Kidney (tissue), 14 donors: ENCODE measurements around the gene SMS. TPM values are rescaled to one million over a fixed set of nuclear protein-coding genes. Genes with fewer than 3 reads are reported as not detected.

Source experiments
- DNase-seq, 5 donors: peaks; one replicate each; pipeline ENCODE4 v3.0.0-alpha.2; 2013 to 2020
- FAIRE-seq: peaks from 2 replicates; lab custom pipeline; 2012; peaks lifted over from hg19 to GRCh38; lab: Jason Lieb, UNC
- H3K27ac ChIP-seq, 2 donors: one replicate each; pipeline ENCODE4 v1.7.0; 2013; ENCODE audit warnings: low read depth in 2 of 2, low read length in 2 of 2, inconsistent platforms in 1 of 2
- H3K27me3 ChIP-seq: one replicate; pipeline ENCODE4 v1.7.1; 2013; ENCODE audit warnings: low read length, inconsistent platforms; ENCODE audit not compliant: control insufficient read depth, insufficient read depth
- H3K36me3 ChIP-seq, 3 donors: one replicate each; pipeline versions ENCODE4 v1.7.0 to v1.7.1; 2013; ENCODE audit warnings: low read length in 3 of 3, control low read depth in 1 of 3, inconsistent platforms in 1 of 3; ENCODE audit not compliant: insufficient read depth in 3 of 3, control insufficient read depth in 2 of 3
- H3K4me1 ChIP-seq, 3 donors: one replicate each; pipeline versions ENCODE4 v1.7.0 to v1.7.1; 2013; ENCODE audit warnings: low read length in 3 of 3, inconsistent platforms in 1 of 3, low read depth in 1 of 3; ENCODE audit not compliant: control insufficient read depth in 2 of 3, insufficient read depth in 2 of 3
- H3K4me3 ChIP-seq, 3 donors: one replicate each; pipeline versions ENCODE4 v1.7.0 to v1.8.1; 2013; ENCODE audit warnings: low read length in 3 of 3, control low read depth in 1 of 3, inconsistent platforms in 1 of 3
- H3K9ac ChIP-seq, 3 donors: one replicate each; pipeline versions ENCODE4 v1.7.0 to v1.7.1; 2013; ENCODE audit warnings: low read length in 3 of 3, control low read depth in 1 of 3, inconsistent platforms in 1 of 3
- H3K9me3 ChIP-seq, 3 donors: one replicate each; pipeline versions ENCODE4 v1.7.0 to v1.7.1; 2013; ENCODE audit warnings: low read length in 3 of 3, control low read depth in 1 of 3, inconsistent platforms in 1 of 3; ENCODE audit not compliant: control insufficient read depth in 2 of 3, insufficient read depth in 1 of 3
- intact Hi-C: fragments of 100-400 bp; cut with DNase I; formaldehyde crosslinking; loops from one replicate; pipeline ENCODE4 v1.11.1; 2022
- polyA plus RNA-seq: library from polyadenylated mRNA; stranded (reverse); fragments of 350-450 nt; fragmentation: Illumina TruSeq; extraction: RNeasy Lipid Tissue Mini Kit (QIAGEN cat#74804); gene quantifications from one replicate; pipeline ENCODE4 v1.2.3, GENCODE V29; 2014; ENCODE audit warnings: low read depth, low replicate concordance; ENCODE audit not compliant: insufficient read depth
- total RNA-seq: library from RNA; stranded (reverse); fragmentation: NEBNext Ultra II Directional; extraction: Animal tissue kit (Norgen Biotek cat#: 25700); gene quantifications from one replicate; pipeline ENCODE4 v1.2.1, GENCODE V29; 2021
- TF ChIP-seq, protein P1 (sequence below): IDR thresholded peaks from 3 replicates; pipeline ENCODE4 v1.5.1; 2012; ENCODE audit warnings: mild to moderate bottlenecking, moderate library complexity, borderline replicate concordance; ENCODE audit not compliant: insufficient read depth; ENCODE audit errors: extremely low read depth
- donor health status: control.
- donor health status: control.
- donor health status: control.
- donor health status: control.
- donor health status: control.
- donor health status: DM: yes; HTN: yes; CAD: no.
- donor health status: Normal renal cell carcinoma (clear cell type).

SMS gene
- total and polyA plus RNA-seq, 2 donors from 2014 or later = 73.6 to 147 TPM

DNA sequence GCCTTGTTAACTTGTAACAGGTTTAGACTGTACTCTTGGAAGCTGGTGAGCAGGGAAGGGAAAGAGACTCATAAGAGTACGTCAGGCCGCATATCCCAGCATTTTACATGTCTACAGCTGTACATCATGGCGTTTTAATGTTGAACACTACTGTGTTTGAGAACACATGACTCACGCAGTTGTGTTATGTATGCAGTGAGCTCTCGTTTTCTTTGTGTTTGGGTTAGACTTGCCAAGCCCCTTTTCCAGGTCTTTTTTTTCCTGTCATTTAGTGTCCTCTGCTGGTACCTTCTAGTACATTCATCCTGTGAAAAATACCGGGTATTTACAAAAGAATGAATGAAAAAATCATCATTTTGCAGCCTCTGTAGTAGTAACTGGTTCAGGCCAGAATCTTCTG, 35.3 kb downstream of the SMS start:
- intact Hi-C loops = no loop called here

GRCh38 chrX:21978346-21978745, 37.8 kb downstream of the SMS start:
- Histone ChIP-seq H3K27ac (no peak overlapping the region), H3K9ac (no peak overlapping the region), H3K27me3 (peaks cover 3% of the 10 kb centered on the region), H3K4me3 (no peak overlapping the region), H3K36me3 (peaks cover 0 to 7% (median 2%) of the 10 kb centered on the region in 3 donors), H3K4me1 (peaks cover 0 to 18% (median 4%) of the 10 kb centered on the region in 3 donors), H3K9me3 (no peaks in the 10 kb centered on the region)
- DNase-seq (no peak), FAIRE-seq (no peak)
- intact Hi-C loops = no loop called here
- TF ChIP-seq, protein P1, sequence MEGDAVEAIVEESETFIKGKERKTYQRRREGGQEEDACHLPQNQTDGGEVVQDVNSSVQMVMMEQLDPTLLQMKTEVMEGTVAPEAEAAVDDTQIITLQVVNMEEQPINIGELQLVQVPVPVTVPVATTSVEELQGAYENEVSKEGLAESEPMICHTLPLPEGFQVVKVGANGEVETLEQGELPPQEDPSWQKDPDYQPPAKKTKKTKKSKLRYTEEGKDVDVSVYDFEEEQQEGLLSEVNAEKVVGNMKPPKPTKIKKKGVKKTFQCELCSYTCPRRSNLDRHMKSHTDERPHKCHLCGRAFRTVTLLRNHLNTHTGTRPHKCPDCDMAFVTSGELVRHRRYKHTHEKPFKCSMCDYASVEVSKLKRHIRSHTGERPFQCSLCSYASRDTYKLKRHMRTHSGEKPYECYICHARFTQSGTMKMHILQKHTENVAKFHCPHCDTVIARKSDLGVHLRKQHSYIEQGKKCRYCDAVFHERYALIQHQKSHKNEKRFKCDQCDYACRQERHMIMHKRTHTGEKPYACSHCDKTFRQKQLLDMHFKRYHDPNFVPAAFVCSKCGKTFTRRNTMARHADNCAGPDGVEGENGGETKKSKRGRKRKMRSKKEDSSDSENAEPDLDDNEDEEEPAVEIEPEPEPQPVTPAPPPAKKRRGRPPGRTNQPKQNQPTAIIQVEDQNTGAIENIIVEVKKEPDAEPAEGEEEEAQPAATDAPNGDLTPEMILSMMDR = no peak

More for the DNA sequence above, 35.3 kb downstream of the SMS start:
- Histone ChIP-seq H3K4me3 (no peak overlapping the region), H3K27ac (peak overlapping the region in 1 of 2 donors; percentile 23), H3K9me3 (no peaks in the 10 kb centered on the region), H3K9ac (no peak overlapping the region), H3K36me3 (peaks cover 0 to 7% (median 2%) of the 10 kb centered on the region in 3 donors), H3K27me3 (peaks cover 3% of the 10 kb centered on the region), H3K4me1 (peaks cover 0 to 22% (median 8%) of the 10 kb centered on the region in 3 donors)
- DNase-seq (peak in 1 of 5 donors; percentile 37), FAIRE-seq (no peak)
- TF ChIP-seq, protein P1 = peak; percentile 33

DNA sequence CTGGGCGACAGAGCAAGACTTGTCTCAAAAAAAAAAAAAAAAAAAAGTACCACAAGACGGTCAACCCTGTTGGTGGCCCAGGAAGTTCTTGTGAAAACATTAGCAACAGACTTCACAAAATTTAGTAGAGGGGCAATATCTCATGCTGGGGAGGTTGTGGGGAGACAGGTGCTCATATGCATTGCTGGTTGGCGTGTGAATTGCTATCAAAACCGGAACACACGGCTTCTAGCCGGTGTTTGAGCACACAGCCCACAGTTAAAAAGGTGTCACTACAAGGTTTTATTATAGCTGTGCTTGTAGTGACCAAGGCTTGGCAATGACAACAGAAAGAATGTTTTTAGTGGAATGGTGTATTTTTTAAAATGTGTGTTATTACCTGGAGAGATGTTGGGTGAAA, 41.8 kb downstream of the SMS start:
- no peak overlapping the region for H3K9ac ChIP-seq
- H3K4me3 ChIP-seq = no peak overlapping the region
- no peaks in the 10 kb centered on the region for H3K27me3 ChIP-seq
- no peaks in the 10 kb centered on the region for H3K4me1 ChIP-seq
- FAIRE-seq (no peak), DNase-seq (no peak)
- H3K27ac ChIP-seq = no peak overlapping the region
- TF ChIP-seq, protein P1 = no peak
- H3K36me3 ChIP-seq = peaks cover 0 to 11% (median 2%) of the 10 kb centered on the region in 3 donors
- no peaks in the 10 kb centered on the region for H3K9me3 ChIP-seq
- intact Hi-C loops = no loop called here

GRCh38 chrX:21985332-21985777, 44.8 kb downstream of the SMS start:
- H3K4me1 ChIP-seq = no peaks in the 10 kb centered on the region
- H3K36me3 ChIP-seq = peaks cover 0 to 24% (median 2%) of the 10 kb centered on the region in 3 donors
- peak in 4 of 5 donors; percentile 74 to 86 (median 82) for DNase-seq
- intact Hi-C loops = no loop called here
- no peak overlapping the region for H3K9ac ChIP-seq
- FAIRE-seq = peak; percentile 99
- no peak overlapping the region for H3K27ac ChIP-seq
- TF ChIP-seq, protein P1 = peak; percentile 80
- H3K4me3 ChIP-seq = no peak overlapping the region
- H3K9me3 ChIP-seq = no peaks in the 10 kb centered on the region
- H3K27me3 ChIP-seq = no peaks in the 10 kb centered on the region
